ENCODE results near the gene PSD2.
"Not testable (repeated sequence)": the region's sequence is repeated elsewhere in the genome, so short reads cannot be mapped to it uniquely, and the experiment has no call there.

Gene PSD2

GRCh38 chr5:139772089-139772791 lies 23.4 kb upstream of the PSD2 start:
- peaks cover 6% of the 10 kb centered on the region for H3K27me3 Mint-ChIP-seq
- DNase-seq (no peak), ATAC-seq (no peak)
- no peaks in the 10 kb centered on the region for H3K36me3 Mint-ChIP-seq (ENCODE audit: low read depth)
- no peak overlapping the region for H3K4me3 Mint-ChIP-seq
- H3K9me3 Mint-ChIP-seq = no peaks in the 10 kb centered on the region
- H3K27ac Mint-ChIP-seq = no peak overlapping the region
- peaks cover 7% of the 10 kb centered on the region for H3K4me1 Mint-ChIP-seq

DNA sequence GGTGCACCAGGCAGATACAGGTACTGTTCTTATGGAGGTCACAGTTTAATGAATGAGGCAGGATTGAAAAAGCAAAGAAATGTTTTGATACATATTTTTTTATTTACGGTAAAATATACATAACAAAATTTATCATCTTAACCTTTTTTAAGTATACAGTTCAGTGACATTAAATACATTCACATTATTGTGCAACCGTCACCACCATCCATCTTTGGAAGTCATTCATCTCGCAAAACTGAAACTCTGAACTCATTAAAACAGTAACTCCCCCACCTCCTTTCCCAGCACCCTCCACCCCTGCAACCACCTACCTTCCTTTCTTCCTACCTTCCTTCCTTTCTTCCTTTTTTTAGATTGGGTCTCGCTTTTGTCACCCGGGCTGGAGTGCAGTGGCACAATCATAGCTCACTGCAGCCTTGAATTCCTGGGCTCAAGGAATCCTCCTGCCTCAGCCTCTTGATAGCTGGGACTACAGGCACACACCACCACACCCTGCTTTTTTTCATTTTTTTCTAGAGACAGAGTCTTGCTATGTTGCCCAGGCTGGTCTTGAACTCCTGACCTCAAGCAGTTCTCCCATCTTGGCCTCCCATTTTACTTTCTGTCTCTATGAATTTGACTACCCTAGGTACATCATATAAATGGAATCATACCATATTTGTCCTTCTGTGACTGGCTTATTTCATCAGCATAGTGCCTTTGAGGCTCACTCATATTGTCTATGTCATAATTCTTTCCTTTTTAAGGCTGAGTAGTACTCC lies 22.5 kb upstream of the PSD2 start:
- H3K27me3 Mint-ChIP-seq = peaks cover 7% of the 10 kb centered on the region
- DNase-seq (no peak), ATAC-seq (no peak)
- H3K9me3 Mint-ChIP-seq = no peaks in the 10 kb centered on the region
- H3K36me3 Mint-ChIP-seq (ENCODE audit: low read depth) = no peaks in the 10 kb centered on the region
- H3K27ac Mint-ChIP-seq = no peak overlapping the region
- H3K4me3 Mint-ChIP-seq = no peak overlapping the region
- H3K4me1 Mint-ChIP-seq = peaks cover 7% of the 10 kb centered on the region

- DNase-seq (peak; percentile 92), ATAC-seq (peak; percentile 87)
- no peak overlapping the region for H3K27ac Mint-ChIP-seq
- peak overlapping the region; percentile 8 for H3K4me3 Mint-ChIP-seq
- no peaks in the 10 kb centered on the region for H3K9me3 Mint-ChIP-seq
- peaks cover 7% of the 10 kb centered on the region for H3K27me3 Mint-ChIP-seq
- H3K36me3 Mint-ChIP-seq (ENCODE audit: low read depth) = no peaks in the 10 kb centered on the region
- peaks cover 7% of the 10 kb centered on the region for H3K4me1 Mint-ChIP-seq
Measured at GRCh38 chr5:139774980-139775661, 20.5 kb upstream of the PSD2 start.

GRCh38 chr5:139775872-139776271 lies 19.7 kb upstream of the PSD2 start:
- Mint-ChIP-seq H3K27me3 (peaks cover 7% of the 10 kb centered on the region), H3K9me3 (no peaks in the 10 kb centered on the region), H3K4me1 (peaks cover 7% of the 10 kb centered on the region), H3K4me3 (no peak overlapping the region), H3K36me3 (ENCODE audit: low read depth) (no peaks in the 10 kb centered on the region), H3K27ac (no peak overlapping the region)
- ATAC-seq (no peak), DNase-seq (no peak)

DNA sequence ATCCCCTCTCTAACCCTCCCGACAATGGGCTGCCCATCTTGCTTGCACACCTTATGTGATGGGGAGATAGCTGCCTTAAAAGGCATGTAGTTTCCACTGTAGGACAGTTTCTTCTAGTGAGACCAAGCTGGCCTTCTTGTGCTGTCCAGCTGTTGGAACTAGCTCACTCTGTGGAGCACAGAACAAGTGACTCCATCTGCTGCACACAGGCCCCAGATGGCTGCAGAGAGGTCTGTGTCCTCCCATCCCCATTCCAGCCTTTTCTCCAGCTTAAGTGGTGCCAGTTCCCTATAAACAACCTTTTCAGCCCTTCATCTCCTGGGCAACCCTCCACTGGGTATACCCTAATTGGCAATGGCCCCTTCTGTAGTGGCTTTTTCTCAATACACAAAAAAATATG lies 18.7 kb upstream of the PSD2 start:
- Mint-ChIP-seq H3K9me3 (no peaks in the 10 kb centered on the region), H3K36me3 (ENCODE audit: low read depth) (no peaks in the 10 kb centered on the region), H3K4me3 (no peak overlapping the region), H3K27me3 (peaks cover 7% of the 10 kb centered on the region), H3K27ac (no peak overlapping the region), H3K4me1 (peaks cover 7% of the 10 kb centered on the region)
- ATAC-seq (no peak), DNase-seq (no peak)

DNA sequence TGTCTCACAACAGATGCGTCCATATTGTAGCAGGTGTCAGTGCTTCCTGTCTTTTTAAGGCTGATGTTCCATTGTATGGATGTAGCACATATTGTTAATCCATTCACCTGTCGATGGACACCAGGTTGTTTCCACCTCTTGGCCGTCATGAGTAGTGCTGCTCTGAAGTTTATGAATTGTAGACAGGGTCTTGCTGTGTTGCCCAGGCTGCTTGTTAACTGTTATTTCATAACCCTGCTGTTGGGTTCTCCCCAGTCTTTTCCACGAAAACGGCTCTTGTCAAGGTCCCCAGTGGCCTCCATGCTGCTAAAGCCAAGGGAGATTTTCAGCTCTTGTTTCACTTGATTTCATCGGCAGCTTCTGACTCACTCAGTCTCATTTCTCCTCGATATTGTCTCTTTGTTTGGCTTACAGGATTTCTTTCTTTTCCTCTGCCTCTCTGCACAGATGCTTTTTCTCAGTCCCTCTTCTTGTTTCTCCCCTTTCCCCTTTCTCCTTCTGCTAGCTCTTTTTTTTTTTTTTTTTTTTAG lies 12.1 kb upstream of the PSD2 start:
- no peak for DNase-seq
- H3K9me3 Mint-ChIP-seq = no peaks in the 10 kb centered on the region
- H3K27me3 Mint-ChIP-seq = peaks cover 21% of the 10 kb centered on the region
- H3K36me3 Mint-ChIP-seq (ENCODE audit: low read depth) = no peaks in the 10 kb centered on the region
- no peak overlapping the region for H3K4me3 Mint-ChIP-seq
- no peak overlapping the region for H3K27ac Mint-ChIP-seq
- no peak for ATAC-seq
- peaks cover 7% of the 10 kb centered on the region for H3K4me1 Mint-ChIP-seq

GRCh38 chr5:139784488-139784887 lies 11.1 kb upstream of the PSD2 start:
- Mint-ChIP-seq H3K4me3 (no peak overlapping the region), H3K36me3 (ENCODE audit: low read depth) (no peaks in the 10 kb centered on the region), H3K27ac (no peak overlapping the region), H3K27me3 (peaks cover 26% of the 10 kb centered on the region), H3K4me1 (peaks cover 7% of the 10 kb centered on the region), H3K9me3 (no peaks in the 10 kb centered on the region)
- DNase-seq = no peak
- ATAC-seq = no peak

GRCh38 chr5:139787257-139787567 lies 8.4 kb upstream of the PSD2 start:
- ATAC-seq = no peak
- peaks cover 40% of the 10 kb centered on the region for H3K27me3 Mint-ChIP-seq
- no peaks in the 10 kb centered on the region for H3K9me3 Mint-ChIP-seq
- peaks cover 7% of the 10 kb centered on the region for H3K4me1 Mint-ChIP-seq
- H3K27ac Mint-ChIP-seq = no peak overlapping the region
- no peaks in the 10 kb centered on the region for H3K36me3 Mint-ChIP-seq (ENCODE audit: low read depth)
- DNase-seq = no peak
- H3K4me3 Mint-ChIP-seq = peak overlapping the region; percentile 78

DNA sequence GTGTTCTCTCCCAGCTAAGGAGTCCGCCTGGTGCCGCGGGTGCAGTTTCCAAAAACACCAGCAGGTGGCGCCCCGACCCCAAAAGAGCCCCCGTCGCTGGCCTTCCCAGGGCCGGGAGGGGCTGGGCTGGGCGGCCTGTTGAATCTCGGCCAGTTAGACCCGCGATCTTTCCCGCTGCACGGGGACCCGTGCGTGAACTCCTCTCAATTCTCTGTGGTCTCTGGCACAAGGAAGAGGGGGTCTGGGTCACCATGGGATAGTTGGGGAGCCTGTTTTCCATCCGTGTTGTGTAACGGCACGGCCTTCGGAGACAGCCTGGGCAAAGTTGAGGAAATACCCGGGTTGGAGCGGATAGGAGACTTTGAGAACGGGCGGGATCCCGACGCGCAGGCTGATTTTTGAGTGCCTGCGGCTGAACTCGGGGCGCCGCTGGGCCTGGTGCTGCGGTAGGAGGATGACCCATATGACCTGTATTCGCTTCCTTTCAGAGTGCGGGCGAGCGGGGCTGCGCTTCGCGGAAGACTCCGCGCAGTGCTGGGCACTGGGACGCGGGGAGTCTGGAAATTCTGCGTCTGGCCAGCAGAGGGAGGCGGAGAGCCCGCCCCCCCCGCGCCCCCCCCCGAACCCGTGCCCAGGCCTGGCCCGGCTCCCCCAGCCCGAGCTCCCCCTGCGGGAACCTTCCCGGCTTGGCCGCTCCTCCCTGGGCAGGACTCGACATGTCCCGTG lies 7.9 kb upstream of the PSD2 start:
- Mint-ChIP-seq H3K9me3 (no peaks in the 10 kb centered on the region), H3K27ac (no peak overlapping the region), H3K36me3 (ENCODE audit: low read depth) (no peaks in the 10 kb centered on the region), H3K4me3 (peak overlapping the region; percentile 78), H3K4me1 (peaks cover 7% of the 10 kb centered on the region), H3K27me3 (peaks cover 43% of the 10 kb centered on the region)
- ATAC-seq (peak; percentile 80), DNase-seq (peak; percentile 91)

GRCh38 chr5:139788294-139788910 lies 7.2 kb upstream of the PSD2 start:
- no peaks in the 10 kb centered on the region for H3K9me3 Mint-ChIP-seq
- no peak for DNase-seq
- H3K36me3 Mint-ChIP-seq (ENCODE audit: low read depth) = no peaks in the 10 kb centered on the region
- peaks cover 47% of the 10 kb centered on the region for H3K27me3 Mint-ChIP-seq
- peaks cover 7% of the 10 kb centered on the region for H3K4me1 Mint-ChIP-seq
- ATAC-seq = no peak
- H3K27ac Mint-ChIP-seq = no peak overlapping the region
- peak overlapping the region; percentile 78 for H3K4me3 Mint-ChIP-seq

DNA sequence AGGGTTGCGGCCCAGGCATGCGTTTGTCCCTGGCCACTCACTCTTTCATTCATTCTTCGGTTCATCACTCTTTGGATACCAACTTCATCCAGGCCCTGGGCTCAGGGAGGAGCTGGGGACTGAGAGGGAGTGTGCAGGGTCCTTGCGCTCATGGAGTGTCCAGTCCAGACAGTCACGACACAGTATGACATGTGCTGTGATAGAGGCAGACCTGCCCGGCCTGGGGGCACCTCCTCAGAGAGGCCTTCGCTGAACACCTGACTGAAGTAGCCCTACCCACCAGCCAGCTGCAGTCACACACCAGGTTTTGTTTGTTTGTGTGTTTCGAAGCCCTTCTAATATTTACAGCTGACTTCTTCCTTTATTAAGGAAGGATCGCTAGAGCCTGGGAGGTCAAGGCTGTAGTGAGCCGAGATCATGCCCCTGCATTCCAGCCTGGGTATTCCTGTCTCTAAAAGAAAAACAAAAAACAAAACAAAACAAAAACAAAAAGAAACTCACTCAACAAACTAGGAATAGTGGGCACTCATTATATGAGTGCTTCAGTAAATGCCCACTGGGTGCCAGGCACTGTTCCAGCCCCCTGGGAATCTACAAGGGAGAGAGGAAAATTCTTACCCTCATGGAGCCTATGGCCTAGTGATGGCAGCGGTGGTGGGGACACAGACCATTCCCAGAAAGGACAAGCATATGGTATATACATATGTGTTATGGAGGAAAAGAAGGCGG lies 6.3 kb upstream of the PSD2 start:
- H3K9me3 Mint-ChIP-seq = no peaks in the 10 kb centered on the region
- H3K27me3 Mint-ChIP-seq = peaks cover 44% of the 10 kb centered on the region
- ATAC-seq = no peak
- DNase-seq = no peak
- H3K4me1 Mint-ChIP-seq = peaks cover 7% of the 10 kb centered on the region
- H3K36me3 Mint-ChIP-seq (ENCODE audit: low read depth) = no peaks in the 10 kb centered on the region
- no peak overlapping the region for H3K27ac Mint-ChIP-seq
- no peak overlapping the region for H3K4me3 Mint-ChIP-seq

DNA sequence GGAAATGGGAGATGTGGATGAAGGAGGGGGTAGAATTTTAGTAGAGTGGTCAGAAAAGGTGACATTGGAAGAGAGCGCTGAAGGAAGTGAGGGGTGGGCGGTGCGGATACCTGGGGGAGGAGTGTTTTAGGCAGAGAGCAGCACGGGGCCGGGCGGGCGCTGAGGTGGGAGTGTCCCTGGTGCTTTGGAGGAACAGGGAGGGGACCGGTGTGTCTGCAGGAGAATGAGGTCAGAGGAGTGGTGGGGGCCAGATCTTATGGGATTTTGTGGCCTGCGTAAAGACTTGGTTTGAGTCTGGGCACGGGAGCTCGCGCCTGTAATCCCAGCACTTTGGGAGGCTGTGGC lies 5.8 kb upstream of the PSD2 start:
- no peak overlapping the region for H3K27ac Mint-ChIP-seq
- H3K9me3 Mint-ChIP-seq = no peaks in the 10 kb centered on the region
- H3K36me3 Mint-ChIP-seq (ENCODE audit: low read depth) = no peaks in the 10 kb centered on the region
- peaks cover 47% of the 10 kb centered on the region for H3K27me3 Mint-ChIP-seq
- peaks cover 7% of the 10 kb centered on the region for H3K4me1 Mint-ChIP-seq
- ATAC-seq = no peak
- no peak overlapping the region for H3K4me3 Mint-ChIP-seq
- no peak for DNase-seq

DNA sequence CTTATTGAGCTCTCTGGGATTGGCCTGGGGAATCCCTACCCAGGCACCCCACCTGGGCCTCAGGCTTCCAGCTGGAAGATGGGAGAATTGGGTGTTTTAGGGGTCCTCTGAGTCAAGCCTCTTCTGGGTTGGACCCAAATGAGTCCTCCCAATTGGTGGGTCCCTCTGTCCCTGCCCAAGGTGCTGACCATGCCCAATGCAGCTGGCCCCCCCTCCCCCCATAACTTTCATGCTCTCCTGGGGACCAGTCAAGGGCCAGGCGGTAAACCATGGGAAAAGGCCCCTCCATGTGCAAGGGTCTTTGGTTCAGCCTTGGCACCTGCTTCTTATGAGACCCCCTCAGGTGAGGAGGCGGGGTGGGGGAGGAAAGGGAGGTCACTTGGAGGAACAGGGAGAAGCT lies 3.4 kb upstream of the PSD2 start:
- H3K27ac Mint-ChIP-seq = no peak overlapping the region
- H3K4me1 Mint-ChIP-seq = peaks cover 7% of the 10 kb centered on the region
- peaks cover 52% of the 10 kb centered on the region for H3K27me3 Mint-ChIP-seq
- no peak for DNase-seq
- H3K4me3 Mint-ChIP-seq = no peak overlapping the region
- no peaks in the 10 kb centered on the region for H3K9me3 Mint-ChIP-seq
- no peak for ATAC-seq
- no peaks in the 10 kb centered on the region for H3K36me3 Mint-ChIP-seq (ENCODE audit: low read depth)

DNA sequence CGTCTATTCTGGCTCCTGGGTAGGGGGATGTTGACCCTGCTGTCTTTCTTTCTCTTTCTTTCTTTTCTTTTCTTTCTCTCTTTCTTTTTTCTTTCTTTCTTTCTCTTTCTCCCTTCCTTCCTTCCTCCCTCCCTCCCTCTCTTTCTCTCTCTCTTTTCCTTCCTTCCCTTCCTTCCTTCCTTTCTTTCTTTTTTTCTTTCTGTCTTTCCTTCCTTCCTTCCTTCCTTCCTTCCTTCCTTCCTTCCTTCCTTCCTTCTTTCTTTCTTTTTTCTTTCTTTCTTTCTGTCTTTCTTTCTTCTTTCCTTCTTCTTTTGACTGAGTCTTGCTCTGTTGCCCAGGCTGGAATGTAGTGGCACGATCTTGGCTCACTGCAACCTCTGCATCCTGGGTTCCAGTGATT lies 3.0 kb upstream of the PSD2 start:
- H3K4me3 Mint-ChIP-seq; H3K9me3 Mint-ChIP-seq; ATAC-seq; DNase-seq; H3K36me3 Mint-ChIP-seq (ENCODE audit: low read depth); H3K27ac Mint-ChIP-seq; H3K4me1 Mint-ChIP-seq: not testable (repeated sequence)
- peaks cover 55% of the 10 kb centered on the region for H3K27me3 Mint-ChIP-seq

Measured in activated naive CD8-positive, alpha-beta T cell treated with anti-CD3 and anti-CD28 coated beads, Interleukin-2, amount 50 U/mL, for 24 hours (primary cell).